ENCODE data around the gene CHST12.
"Not testable (repeated sequence)": the region's sequence is repeated elsewhere in the genome, so short reads cannot be mapped to it uniquely, and the experiment has no call there.

The CHST12 gene

GRCh38 chr7:2403014-2403717, at the start of gene CHST12:
CHST12 (plus strand) TSS chr7:2403611; CDS start chr7:2432640, 29,029 bp downstream.
- DNase-seq (ENCODE audit: low read depth in 2 of 2): peak; percentile 84 to 90

DNA sequence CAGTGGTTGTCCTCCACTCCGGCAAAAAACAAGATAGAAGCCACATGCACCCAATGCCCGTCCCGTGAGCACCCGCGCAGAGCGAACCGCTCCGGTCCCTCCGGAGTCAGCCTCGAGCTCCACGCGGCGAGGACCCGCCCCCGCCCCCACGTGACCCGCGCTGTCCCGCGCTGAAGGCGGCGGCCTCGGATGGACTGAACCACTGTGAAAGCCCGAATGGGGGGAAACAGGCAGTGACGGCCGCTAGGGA, 49.5 kb upstream of the CHST12 start:
- DNase-seq (ENCODE audit: low read depth in 2 of 2): peak; percentile 82 to 86

GRCh38 chr7:2354186-2354938, 49.0 kb upstream of the CHST12 start, which contains the start of gene EIF3B:
EIF3B (plus strand) TSS chr7:2354827; CDS start chr7:2354922, 95 bp downstream.
- peak; percentile 76 to 81 for DNase-seq (ENCODE audit: low read depth in 2 of 2)

DNA sequence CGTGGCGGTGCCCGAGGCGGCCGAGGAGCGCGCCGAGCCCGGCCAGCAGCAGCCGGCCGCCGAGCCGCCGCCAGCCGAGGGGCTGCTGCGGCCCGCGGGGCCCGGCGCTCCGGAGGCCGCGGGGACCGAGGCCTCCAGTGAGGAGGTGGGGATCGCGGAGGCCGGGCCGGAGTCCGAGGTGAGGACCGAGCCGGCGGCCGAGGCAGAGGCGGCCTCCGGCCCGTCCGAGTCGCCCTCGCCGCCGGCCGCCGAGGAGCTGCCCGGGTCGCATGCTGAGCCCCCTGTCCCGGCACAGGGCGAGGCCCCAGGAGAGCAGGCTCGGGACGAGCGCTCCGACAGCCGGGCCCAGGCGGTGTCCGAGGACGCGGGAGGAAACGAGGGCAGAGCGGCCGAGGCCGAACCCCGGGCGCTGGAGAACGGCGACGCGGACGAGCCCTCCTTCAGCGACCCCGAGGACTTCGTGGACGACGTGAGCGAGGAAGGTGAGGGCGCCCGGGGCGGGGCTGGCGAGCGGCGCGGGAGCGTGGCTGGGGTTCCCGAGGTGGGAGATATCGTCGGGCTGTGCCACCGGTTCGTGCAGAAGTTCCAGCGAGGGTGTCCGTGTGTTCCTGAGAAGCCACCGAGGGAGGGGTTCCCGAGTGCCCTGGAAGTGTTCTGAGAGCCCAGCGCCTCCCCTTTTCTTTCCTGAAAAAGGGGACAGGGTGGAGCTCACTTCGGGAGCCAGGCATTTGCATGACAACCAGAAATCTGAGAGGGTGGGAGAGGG, 48.3 kb upstream of the CHST12 start:
- DNase-seq (ENCODE audit: low read depth in 2 of 2): peak in 1 of 2 experiments; percentile 13

DNA sequence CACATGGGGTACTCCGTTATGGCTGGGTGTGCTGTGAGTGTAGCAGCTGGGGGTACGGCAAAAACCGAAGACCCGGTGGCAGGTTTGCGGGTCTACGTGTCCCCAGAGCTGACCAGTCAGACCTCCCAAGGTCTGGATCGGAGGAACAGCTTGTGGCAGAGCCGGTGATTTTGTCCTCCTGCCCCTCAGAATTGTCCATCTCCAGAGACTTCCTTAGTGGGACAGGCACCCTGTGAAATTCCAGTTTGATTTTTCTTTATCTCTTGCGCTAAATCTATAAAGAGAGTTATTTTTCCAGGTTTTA, 47.8 kb upstream of the CHST12 start:
- DNase-seq (ENCODE audit: low read depth in 2 of 2): no peak

- no peak for DNase-seq (ENCODE audit: low read depth in 2 of 2)
Measured at GRCh38 chr7:2357165-2357564, 46.2 kb upstream of the CHST12 start.

DNA sequence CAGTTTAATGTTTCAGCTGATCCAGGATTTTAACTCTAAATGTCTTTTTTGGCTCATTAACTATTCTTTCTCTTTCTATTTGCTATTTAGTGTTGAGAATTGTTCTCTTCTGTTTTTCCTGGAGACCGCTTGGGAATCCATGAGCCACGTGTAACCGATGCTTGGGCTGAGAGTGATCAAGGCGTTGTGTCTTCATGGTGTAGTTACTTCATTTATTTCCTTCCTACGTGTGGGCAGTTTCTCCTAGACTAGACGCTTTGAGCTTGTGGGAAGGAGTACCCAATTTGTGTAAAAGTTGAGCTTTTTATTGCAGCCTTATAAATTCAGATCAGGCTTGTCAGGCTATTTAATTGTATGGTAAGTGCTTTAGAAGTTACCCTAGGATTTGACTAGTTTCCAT, 45.8 kb upstream of the CHST12 start:
- DNase-seq (ENCODE audit: low read depth in 2 of 2): no peak

GRCh38 chr7:2358968-2359527, 44.4 kb upstream of the CHST12 start:
- DNase-seq (ENCODE audit: low read depth in 2 of 2): no peak

- no peak for DNase-seq (ENCODE audit: low read depth in 2 of 2)
Measured at GRCh38 chr7:2359610-2360009, 43.8 kb upstream of the CHST12 start.

DNA sequence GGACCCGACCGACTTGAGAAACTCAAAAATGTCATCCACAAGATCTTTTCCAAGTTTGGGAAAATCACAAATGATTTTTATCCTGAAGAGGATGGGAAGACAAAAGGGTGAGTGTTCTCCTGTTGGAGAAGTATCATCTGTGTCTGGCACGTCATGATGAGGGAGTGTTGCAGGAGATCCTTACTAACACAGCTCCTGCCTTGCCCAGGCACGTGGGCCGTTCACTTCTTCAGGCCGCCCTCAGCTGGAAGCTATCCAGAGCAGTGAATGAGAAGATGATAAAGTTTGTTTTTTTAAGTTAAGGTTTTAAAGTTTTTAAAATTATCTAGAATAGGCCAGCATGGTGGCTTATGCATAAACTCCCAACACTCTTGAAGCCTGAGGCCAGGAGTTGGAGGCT, 42.6 kb upstream of the CHST12 start:
- no peak for DNase-seq (ENCODE audit: low read depth in 2 of 2)

DNA sequence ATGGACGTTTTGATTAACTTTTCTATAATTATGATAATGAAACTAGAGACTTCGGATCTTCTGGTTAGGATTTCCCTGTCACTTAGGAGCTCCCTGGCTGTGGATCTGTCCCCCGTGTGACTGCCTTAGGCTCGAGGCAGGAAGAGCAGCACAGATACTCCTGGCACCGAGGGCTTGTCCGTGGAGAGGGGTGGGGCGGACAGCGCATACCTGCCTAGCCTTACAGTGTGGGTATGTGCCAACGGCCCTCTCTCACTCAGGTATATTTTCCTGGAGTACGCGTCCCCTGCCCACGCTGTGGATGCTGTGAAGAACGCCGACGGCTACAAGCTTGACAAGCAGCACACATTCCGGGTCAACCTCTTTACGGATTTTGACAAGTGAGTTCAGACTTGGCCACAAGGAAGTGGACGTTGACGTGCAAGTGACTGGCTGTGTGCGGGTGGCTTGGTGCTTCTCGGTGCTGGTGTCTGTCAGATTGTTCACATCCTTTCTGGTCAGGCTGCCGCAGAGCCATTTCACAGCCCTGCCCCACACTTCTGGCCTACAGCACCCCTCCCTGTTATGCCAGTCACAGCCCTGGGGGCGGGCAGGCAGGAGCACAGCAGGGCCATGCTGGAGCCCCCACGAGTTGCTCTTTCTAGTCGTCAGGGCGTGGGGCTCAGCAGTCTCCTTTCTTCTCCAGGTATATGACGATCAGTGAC, 40.9 kb upstream of the CHST12 start:
- DNase-seq (ENCODE audit: low read depth in 2 of 2): no peak

DNA sequence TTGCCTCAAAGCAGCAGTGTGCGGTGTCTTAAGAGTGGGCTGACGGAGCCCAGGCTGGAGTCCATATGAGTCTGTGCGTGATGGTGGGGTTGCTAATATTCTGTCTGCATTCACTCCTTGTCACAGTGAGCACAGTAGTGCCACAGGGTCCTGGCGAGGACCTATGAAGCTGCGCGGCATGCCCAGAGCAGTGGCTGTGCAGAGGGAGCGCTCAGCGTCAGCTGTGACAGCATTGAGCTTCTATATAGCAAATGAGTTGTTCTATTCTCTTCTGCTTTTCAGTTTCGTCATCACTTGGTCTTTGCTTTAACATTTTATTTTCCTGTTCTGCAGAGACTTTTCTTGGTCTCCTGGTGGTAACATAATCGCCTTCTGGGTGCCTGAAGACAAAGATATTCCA, 34.3 kb upstream of the CHST12 start:
- DNase-seq (ENCODE audit: low read depth in 2 of 2): no peak

DNA sequence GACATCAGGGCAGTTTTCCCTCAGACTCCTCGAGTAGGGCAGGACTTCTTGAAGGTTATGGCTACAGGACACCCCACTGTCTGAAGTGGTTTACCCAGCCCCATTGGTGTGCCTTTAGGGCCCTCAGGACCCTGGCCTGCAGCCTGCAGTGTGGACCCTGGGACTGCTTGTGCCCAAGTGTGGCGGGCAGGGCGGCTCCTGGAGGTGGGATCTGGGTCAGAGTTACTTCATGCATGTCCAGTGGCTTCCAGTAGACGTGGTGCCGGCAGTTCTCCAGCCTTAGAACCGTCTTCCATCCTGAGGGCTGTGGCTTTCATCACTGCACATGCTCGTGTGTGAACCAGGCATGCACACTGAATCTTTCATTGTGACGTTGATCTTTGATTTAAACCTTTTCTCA, 32.1 kb upstream of the CHST12 start:
- no peak for DNase-seq (ENCODE audit: low read depth in 2 of 2)

GRCh38 chr7:2372724-2373123, 30.7 kb upstream of the CHST12 start:
- DNase-seq (ENCODE audit: low read depth in 2 of 2): no peak

DNA sequence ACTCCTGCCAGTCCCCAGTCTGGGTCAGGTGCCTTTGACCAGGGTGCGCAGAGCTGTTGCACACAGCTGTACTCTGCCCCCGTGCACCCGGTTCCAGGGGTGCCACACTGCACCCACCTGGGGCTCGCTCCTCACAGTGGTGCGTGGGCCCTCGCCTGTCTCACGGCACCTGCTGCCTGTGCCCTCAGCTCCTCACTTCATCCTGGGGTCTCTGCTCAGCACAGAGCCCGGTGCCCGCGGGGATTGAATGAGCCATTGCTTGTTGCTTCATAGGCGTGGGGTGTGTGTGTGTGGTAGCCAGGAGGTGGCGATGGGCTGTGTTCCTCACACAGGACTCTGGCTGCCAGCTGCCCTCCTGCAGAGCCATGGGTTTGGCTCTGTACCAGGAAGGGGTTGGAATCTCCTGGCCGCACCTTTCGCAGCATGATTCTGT, 30.3 kb upstream of the CHST12 start:
- DNase-seq (ENCODE audit: low read depth in 2 of 2): no peak

- no peak for DNase-seq (ENCODE audit: low read depth in 2 of 2)
Measured at GRCh38 chr7:2373646-2374045, 29.8 kb upstream of the CHST12 start.

DNA sequence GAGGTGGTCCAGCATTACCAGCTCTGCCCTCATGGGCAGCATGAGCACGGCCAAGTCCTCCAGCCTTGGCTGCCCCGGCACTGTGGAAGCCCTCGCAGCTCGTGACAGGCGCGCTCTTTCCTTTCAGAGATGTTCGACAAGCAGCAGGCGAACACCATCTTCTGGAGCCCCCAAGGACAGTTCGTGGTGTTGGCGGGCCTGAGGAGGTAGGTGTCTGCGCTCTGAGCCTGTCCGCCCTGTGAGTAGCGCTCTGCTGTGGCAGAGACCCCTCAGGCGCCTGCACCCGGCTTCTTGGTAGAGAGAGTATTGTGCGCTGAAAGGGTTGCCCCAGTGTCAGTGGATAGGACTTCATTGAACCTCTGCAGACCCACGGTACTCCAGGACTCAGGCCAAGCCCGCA, 29.0 kb upstream of the CHST12 start:
- no peak for DNase-seq (ENCODE audit: low read depth in 2 of 2)

DNA sequence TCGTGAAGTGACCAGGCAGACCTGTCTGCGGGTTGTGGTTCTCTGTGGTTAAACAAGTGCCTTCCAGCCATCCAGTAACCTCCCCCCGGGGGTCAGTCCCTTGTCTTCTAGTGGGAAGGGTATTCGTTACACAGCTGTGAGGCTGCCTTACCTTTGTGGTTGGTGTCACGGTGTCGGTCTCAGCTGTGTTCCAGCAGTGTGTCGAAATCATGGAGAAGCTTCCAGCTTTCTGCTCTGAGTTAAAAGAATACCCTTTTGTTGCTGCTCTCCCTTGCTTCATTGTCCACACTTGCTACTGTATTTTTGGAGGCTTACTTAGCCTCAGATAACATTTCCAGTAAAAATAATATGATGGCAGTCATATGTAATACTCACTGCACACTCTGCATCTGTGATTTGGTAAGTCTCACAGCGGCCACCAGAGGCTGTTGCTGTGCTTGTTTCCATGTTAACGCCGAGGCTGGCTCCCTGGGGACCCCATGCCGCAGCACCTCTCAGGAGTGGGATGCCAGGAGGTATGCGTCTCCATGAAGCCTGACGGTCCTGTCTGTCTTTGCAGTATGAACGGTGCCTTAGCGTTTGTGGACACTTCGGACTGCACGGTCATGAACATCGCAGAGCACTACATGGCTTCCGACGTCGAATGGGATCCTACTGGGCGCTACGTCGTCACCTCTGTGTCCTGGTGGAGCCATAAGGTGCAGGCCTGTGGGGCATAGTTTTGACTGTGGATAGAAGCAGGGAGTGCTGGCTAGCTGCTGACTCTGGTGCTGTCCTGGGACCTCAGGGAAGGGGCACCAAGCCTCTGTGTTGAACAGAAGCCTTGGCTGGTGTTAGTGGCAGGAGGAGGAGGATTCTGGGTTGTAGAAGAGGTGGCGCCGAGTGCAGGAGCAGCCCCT, 28.3 kb upstream of the CHST12 start:
- no peak for DNase-seq (ENCODE audit: low read depth in 2 of 2)

- DNase-seq (ENCODE audit: low read depth in 2 of 2): no peak
Measured at GRCh38 chr7:2376351-2377154, 26.9 kb upstream of the CHST12 start.

DNA sequence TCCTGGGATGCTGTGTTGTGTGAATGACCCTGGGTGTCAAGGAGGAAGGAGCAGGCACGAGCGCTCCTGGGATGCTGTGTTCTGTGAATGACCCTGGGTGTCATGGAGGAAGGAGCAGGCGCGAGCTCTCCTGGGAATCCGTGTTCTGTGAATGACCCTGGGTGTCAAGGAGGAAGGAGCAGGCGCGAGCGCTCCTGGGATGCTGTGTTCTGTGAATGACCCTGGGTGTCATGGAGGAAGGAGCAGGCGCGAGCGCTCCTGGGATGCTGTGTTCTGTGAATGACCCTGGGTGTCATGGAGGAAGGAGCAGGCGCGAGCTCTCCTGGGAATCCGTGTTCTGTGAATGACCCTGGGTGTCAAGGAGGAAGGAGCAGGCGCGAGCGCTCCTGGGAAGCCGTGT, 25.9 kb upstream of the CHST12 start:
- DNase-seq (ENCODE audit: low read depth in 2 of 2): not testable (repeated sequence)
